SIG-M5 (cell line): Measurements from ENCODE around the gene LACC1.
A peak's percentile ranks its signal among the peaks of the same experiment; 100 is the strongest.

Experiments used
- DNase-seq: peaks from one replicate; lab custom pipeline; 2025; lab: John Stamatoyannopoulos, UW

LACC1 gene

GRCh38 chr13:43879755-43880181 lies at the start of gene LACC1:
Gene LACC1, plus strand, starts transcription at chr13:43879904. Its CDS starts 1,082 bp downstream, at chr13:43880986.
- DNase-seq = no peak

- peak; percentile 64 for DNase-seq
These were observed 49.2 kb upstream of the LACC1 start for GRCh38 chr13:43830497-43830881.

- DNase-seq = no peak
These were observed 48.6 kb upstream of the LACC1 start for GRCh38 chr13:43831088-43831487.

- DNase-seq = no peak
These were observed 44.0 kb upstream of the LACC1 start for GRCh38 chr13:43835701-43836100.

- no peak for DNase-seq
These were observed 40.8 kb upstream of the LACC1 start for GRCh38 chr13:43838909-43839308.

- DNase-seq = no peak
These were observed 33.1 kb upstream of the LACC1 start for GRCh38 chr13:43846496-43847158.

GRCh38 chr13:43848001-43848649 lies 31.6 kb upstream of the LACC1 start:
- DNase-seq = peak; percentile 80

- no peak for DNase-seq
These were observed 28.8 kb upstream of the LACC1 start for GRCh38 chr13:43850873-43851272.

- DNase-seq = no peak
These were observed 26.7 kb upstream of the LACC1 start for GRCh38 chr13:43852923-43853404.

GRCh38 chr13:43861863-43862262 lies 17.8 kb upstream of the LACC1 start:
- DNase-seq = no peak

- DNase-seq = no peak
These were observed 14.8 kb upstream of the LACC1 start for GRCh38 chr13:43864921-43865320.

- DNase-seq = no peak
These were observed 13.8 kb upstream of the LACC1 start for GRCh38 chr13:43865892-43866291.

GRCh38 chr13:43872181-43872580 lies 7.5 kb upstream of the LACC1 start:
- DNase-seq = no peak

GRCh38 chr13:43874504-43875092 lies 5.1 kb upstream of the LACC1 start:
- DNase-seq = no peak

GRCh38 chr13:43876366-43876765 lies 3.3 kb upstream of the LACC1 start:
- no peak for DNase-seq

GRCh38 chr13:43877326-43877725 lies 2.4 kb upstream of the LACC1 start:
- no peak for DNase-seq

GRCh38 chr13:43877766-43878165 lies 1.9 kb upstream of the LACC1 start:
- DNase-seq = no peak

- DNase-seq = no peak
These were observed 581 bp upstream of the LACC1 start, which contains the start of gene CCDC122 for GRCh38 chr13:43878892-43879754. Gene CCDC122, minus strand, starts transcription at chr13:43879740. Its CDS starts 10,364 bp downstream, at chr13:43869376.

- DNase-seq = no peak
These were observed 631 bp downstream of the LACC1 start for GRCh38 chr13:43880214-43880855.

- no peak for DNase-seq
These were observed 1.2 kb downstream of the LACC1 start for GRCh38 chr13:43880926-43881325.

- no peak for DNase-seq
These were observed 1.9 kb downstream of the LACC1 start for GRCh38 chr13:43881580-43881979.

- DNase-seq = no peak
These were observed 3.9 kb downstream of the LACC1 start for GRCh38 chr13:43883631-43884030.
